ENCODE data around the gene ELAVL4. TPM values are rescaled to one million over a fixed set of nuclear protein-coding genes. Genes with fewer than 3 reads are reported as not detected.

The ELAVL4 gene
- total and polyA plus RNA-seq, 2 donors (not counting 1 experiment from before 2014, with no cell fraction given): not detected

DNA sequence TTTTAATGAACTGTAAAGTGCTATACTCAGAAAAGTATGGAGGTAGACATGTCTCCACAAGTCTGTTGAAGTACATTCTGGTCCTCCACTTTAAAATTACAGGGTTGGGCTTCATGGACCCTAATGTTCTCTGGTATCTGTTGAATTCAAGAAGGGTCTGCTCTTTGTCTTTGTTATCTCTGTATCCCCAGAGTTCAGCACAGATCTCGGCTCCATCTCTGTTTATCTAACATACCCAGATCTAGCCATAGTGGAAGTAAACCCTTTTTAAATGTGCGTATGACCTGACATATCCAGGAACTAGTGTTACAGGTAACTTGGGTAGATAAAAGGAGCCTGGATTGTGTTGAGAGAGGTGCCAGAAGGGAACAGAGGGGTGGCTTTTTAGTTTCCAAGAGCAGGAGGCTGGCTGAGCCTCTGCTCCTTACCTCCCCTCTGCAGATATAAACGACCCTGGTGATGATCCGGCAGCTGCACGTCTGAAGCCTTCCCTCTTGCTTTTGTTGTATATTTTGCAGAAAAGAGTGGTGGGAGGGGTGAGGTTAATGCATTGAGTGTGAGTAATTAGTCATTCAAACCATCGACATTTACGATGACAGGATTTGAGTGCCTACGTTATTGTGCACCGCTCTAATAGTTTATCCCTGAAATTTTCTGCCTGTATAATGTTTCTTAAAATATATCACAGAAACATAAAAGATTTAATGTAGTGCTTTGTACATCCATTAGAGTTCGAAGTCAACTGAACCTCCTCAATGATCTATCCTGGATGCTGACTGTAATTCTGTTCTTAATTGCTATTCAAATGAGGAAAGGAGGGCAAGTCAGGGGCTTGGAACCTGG is 30.8 kb downstream of the ELAVL4 start:
- TF ChIP-seq CTCF (conservative IDR thresholded peaks at IDR 0.05 in 1 of 2, IDR thresholded peaks at IDR 0.05 in 1 of 2; ENCODE audit: low read depth in 1 of 2, low read length in 2 of 2): no peak
- H2AFZ ChIP-seq (ENCODE audit: low read length): no peak overlapping the region
- no peaks in the 10 kb centered on the region for H3K27me3 ChIP-seq (ENCODE audit: control insufficient read depth, insufficient read depth, low read length)
- H3K4me1 ChIP-seq (ENCODE audit: control insufficient read depth, extremely low read depth, insufficient read depth, low read length): no peaks in the 10 kb centered on the region
- H4K20me1 ChIP-seq (ENCODE audit: control insufficient read depth, extremely low read depth, insufficient read depth, low read length): no peaks in the 10 kb centered on the region
- H3K9ac ChIP-seq (ENCODE audit: insufficient read depth, low read length): no peak overlapping the region
- H3K4me3 ChIP-seq (replicated peaks in 1 of 4; ENCODE audit: control extremely low read depth in 1 of 4, insufficient read depth in 1 of 4, low read depth in 3 of 4, low read length in 4 of 4): no peak overlapping the region
- no peak overlapping the region for H3K4me2 ChIP-seq (ENCODE audit: extremely low read depth, insufficient read depth, low read length)
- H3K36me3 ChIP-seq (ENCODE audit: control insufficient read depth, insufficient read depth, low read length): no peaks in the 10 kb centered on the region
- H3K27ac ChIP-seq (ENCODE audit: insufficient read depth, low read length): no peak overlapping the region
- H3K79me2 ChIP-seq (ENCODE audit: control insufficient read depth, insufficient read depth, low read length): no peaks in the 10 kb centered on the region
- no peak for DNase-seq (ENCODE audit: low read depth in 2 of 2)
- no peaks in the 10 kb centered on the region for H3K9me3 ChIP-seq (ENCODE audit: control insufficient read depth, insufficient read depth, low read depth, low read length)

DNA sequence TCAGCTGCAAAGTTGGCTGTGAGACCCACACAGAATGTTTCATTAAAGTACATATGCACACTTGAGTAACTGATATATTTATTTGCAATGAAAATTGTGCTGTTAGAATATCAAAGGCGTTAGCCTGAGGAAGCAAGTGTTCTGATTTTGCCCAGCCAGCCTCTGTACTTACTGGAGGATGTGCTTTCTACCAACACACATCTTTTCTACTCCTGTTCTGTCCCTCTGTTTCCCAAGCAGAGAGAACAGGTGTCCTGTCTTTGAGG is 31.4 kb downstream of the ELAVL4 start:
- Histone ChIP-seq H3K27me3 (ENCODE audit: control insufficient read depth, insufficient read depth, low read length) (no peaks in the 10 kb centered on the region), H3K27ac (ENCODE audit: insufficient read depth, low read length) (no peak overlapping the region), H3K9me3 (ENCODE audit: control insufficient read depth, insufficient read depth, low read depth, low read length) (no peaks in the 10 kb centered on the region), H3K36me3 (ENCODE audit: control insufficient read depth, insufficient read depth, low read length) (no peaks in the 10 kb centered on the region), H2AFZ (ENCODE audit: low read length) (no peak overlapping the region), H3K9ac (ENCODE audit: insufficient read depth, low read length) (no peak overlapping the region), H3K4me2 (ENCODE audit: extremely low read depth, insufficient read depth, low read length) (no peak overlapping the region), H3K4me3 (replicated peaks in 1 of 4; ENCODE audit: control extremely low read depth in 1 of 4, insufficient read depth in 1 of 4, low read depth in 3 of 4, low read length in 4 of 4) (no peak overlapping the region), H3K4me1 (ENCODE audit: control insufficient read depth, extremely low read depth, insufficient read depth, low read length) (no peaks in the 10 kb centered on the region), H3K79me2 (ENCODE audit: control insufficient read depth, insufficient read depth, low read length) (no peaks in the 10 kb centered on the region), H4K20me1 (ENCODE audit: control insufficient read depth, extremely low read depth, insufficient read depth, low read length) (no peaks in the 10 kb centered on the region)
- DNase-seq (ENCODE audit: low read depth in 2 of 2): no peak
- TF ChIP-seq EZH2 (IDR thresholded peaks at IDR 0.05; ENCODE audit: low read length, missing control alignments) (no peak), CTCF (conservative IDR thresholded peaks at IDR 0.05 in 1 of 2, IDR thresholded peaks at IDR 0.05 in 1 of 2; ENCODE audit: low read depth in 1 of 2, low read length in 2 of 2) (no peak)

DNA sequence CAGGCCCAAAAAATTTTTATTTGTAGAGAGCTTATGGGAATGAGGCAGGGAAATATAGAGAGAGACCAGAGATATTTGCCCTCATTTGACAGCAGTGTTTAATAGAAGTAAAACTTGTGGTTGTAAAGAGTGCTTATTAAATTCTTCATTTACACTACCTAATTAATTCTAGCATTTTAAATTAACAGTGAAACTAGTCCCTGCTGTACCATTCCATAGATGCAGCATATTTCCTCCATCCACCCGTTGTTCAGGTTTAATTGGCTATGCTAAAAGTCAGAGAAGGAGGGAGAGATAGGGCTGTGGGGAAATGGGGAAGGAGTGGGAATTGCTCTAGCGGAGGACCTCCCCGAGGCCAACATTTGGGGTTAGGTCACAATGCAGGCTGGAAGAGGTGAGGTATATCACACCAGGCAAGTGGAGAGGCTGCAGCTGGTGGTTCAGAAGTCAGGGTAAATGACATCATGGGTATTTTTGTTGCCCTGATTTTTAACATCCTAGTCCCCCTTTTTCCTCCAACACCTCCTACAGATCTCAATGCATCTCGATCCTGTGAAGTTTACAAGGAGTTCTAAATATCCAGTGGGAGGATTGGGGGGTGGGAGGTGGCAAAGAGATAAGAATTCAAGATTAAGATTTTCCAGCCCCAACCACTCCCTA is 38.6 kb downstream of the ELAVL4 start:
- no peak for DNase-seq (ENCODE audit: low read depth in 2 of 2)
- no peaks in the 10 kb centered on the region for H3K9me3 ChIP-seq (ENCODE audit: control insufficient read depth, insufficient read depth, low read depth, low read length)
- no peak for TF ChIP-seq CTCF (conservative IDR thresholded peaks at IDR 0.05 in 1 of 2, IDR thresholded peaks at IDR 0.05 in 1 of 2; ENCODE audit: low read depth in 1 of 2, low read length in 2 of 2)
- no peak for TF ChIP-seq EZH2 (IDR thresholded peaks at IDR 0.05; ENCODE audit: low read length, missing control alignments)
- no peak overlapping the region for H3K4me2 ChIP-seq (ENCODE audit: extremely low read depth, insufficient read depth, low read length)
- H3K36me3 ChIP-seq (ENCODE audit: control insufficient read depth, insufficient read depth, low read length): no peaks in the 10 kb centered on the region
- H3K4me3 ChIP-seq (replicated peaks in 1 of 4; ENCODE audit: control extremely low read depth in 1 of 4, insufficient read depth in 1 of 4, low read depth in 3 of 4, low read length in 4 of 4): no peak overlapping the region
- no peaks in the 10 kb centered on the region for H3K4me1 ChIP-seq (ENCODE audit: control insufficient read depth, extremely low read depth, insufficient read depth, low read length)
- H3K27me3 ChIP-seq (ENCODE audit: control insufficient read depth, insufficient read depth, low read length): no peaks in the 10 kb centered on the region
- no peak overlapping the region for H3K9ac ChIP-seq (ENCODE audit: insufficient read depth, low read length)
- no peaks in the 10 kb centered on the region for H4K20me1 ChIP-seq (ENCODE audit: control insufficient read depth, extremely low read depth, insufficient read depth, low read length)
- H3K27ac ChIP-seq (ENCODE audit: insufficient read depth, low read length): no peak overlapping the region
- no peaks in the 10 kb centered on the region for H3K79me2 ChIP-seq (ENCODE audit: control insufficient read depth, insufficient read depth, low read length)
- no peak overlapping the region for H2AFZ ChIP-seq (ENCODE audit: low read length)
